ENCODE measurements around the gene CNOT1. TPM values are rescaled to one million over a fixed set of nuclear protein-coding genes. Genes with fewer than 3 reads are reported as not detected.

Gene CNOT1
- total and polyA plus RNA-seq, 10 of the 15 experiments (the other 5 are each of a cell fraction or from before 2014, with no cell fraction given), result 101 to 246 (median 175) TPM

DNA sequence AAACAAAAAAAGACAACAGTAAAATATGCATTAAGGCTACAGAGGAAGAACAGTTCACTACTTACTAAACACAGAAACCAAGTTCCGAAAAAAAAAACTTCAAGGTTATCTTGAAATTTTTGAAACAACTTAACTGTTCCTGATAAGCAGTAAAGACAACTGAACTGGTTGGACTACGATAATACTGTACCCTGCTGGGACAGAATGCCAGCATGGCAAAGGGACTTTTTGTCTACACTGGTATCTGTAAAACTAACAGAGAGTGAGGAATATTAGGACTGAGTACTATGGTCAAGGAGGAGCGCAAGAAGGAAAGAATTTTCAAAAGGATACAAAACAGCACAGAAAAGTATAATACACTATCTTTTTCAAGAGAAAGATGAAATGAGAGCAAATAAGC is 94.5 kb downstream of the CNOT1 start:
- DNase-seq (ENCODE audit: low read depth, low spot score), result no peak
- Histone ChIP-seq H3K36me3 (ENCODE audit: control insufficient read depth in 2 of 2, insufficient read depth in 2 of 2, low read length in 1 of 2) (peaks cover 23 to 65% of the 10 kb centered on the region in 2 experiments), H3K4me3 (no peak overlapping the region), H3K9ac (ENCODE audit: control insufficient read depth, insufficient read depth, low read length) (no peak overlapping the region), H3K79me2 (ENCODE audit: control insufficient read depth, insufficient read depth, low read length) (no peaks in the 10 kb centered on the region), H4K20me1 (ENCODE audit: control insufficient read depth, insufficient read depth) (no peaks in the 10 kb centered on the region), H2AFZ (ENCODE audit: control insufficient read depth, low read depth, low read length) (no peak overlapping the region), H3K4me1 (ENCODE audit: control insufficient read depth, insufficient read depth, low read length) (no peaks in the 10 kb centered on the region), H3K9me3 (replicated peaks; ENCODE audit: control insufficient read depth, insufficient read depth, low read length) (no peaks in the 10 kb centered on the region), H3K4me2 (ENCODE audit: control insufficient read depth, insufficient read depth) (no peak overlapping the region), H3K27ac (ENCODE audit: control insufficient read depth, insufficient read depth) (no peak overlapping the region), H3K27me3 (replicated peaks in 1 of 2; ENCODE audit: control insufficient read depth in 2 of 2, insufficient read depth in 2 of 2, low read length in 1 of 2) (no peaks in the 10 kb centered on the region)
- TF ChIP-seq MLLT1 (IDR thresholded peaks at IDR 0.05), result no peak
- intact Hi-C loops (cut with micrococcal nuclease; ENCODE audit: unreplicated experiment), result loop anchor here (5.0 kb wide), 1 partner anchor 42 kb away; no protein-coding TSS in a partner anchor
- in situ Hi-C loops (cut with MboI), result no loop called here
- CTCF ChIA-PET, result no interaction called here
- BruUV-seq (replicated peaks), result no TSS peak
- RAD21 ChIA-PET (ENCODE audit: unreplicated experiment), result no interaction called here
- FAIRE-seq, result no peak
- POLR2A ChIA-PET, result no interaction called here
- SMC1A ChIA-PET (ENCODE audit: uncharacterized antibody, unreplicated experiment), result interaction anchor here (0.8 kb wide), 1 partner anchor 10 kb away, joined by 3 read pairs; no protein-coding TSS in a partner anchor
- 96% methylated on average over 3 of the region's 3 CpGs for WGBS (ENCODE audit: insufficient coverage, insufficient replicate concordance, low lambda C conversion rate, missing lambda C conversion rate)
- ATAC-seq, result no peak

- no peaks in the 10 kb centered on the region for H4K20me1 ChIP-seq (ENCODE audit: control insufficient read depth, insufficient read depth)
- ChIA-PET RAD21 (ENCODE audit: unreplicated experiment) (no interaction called here), CTCF (no interaction called here), POLR2A (no interaction called here), SMC1A (ENCODE audit: uncharacterized antibody, unreplicated experiment) (no interaction called here)
- H3K4me1 ChIP-seq (ENCODE audit: control insufficient read depth, insufficient read depth, low read length), result no peaks in the 10 kb centered on the region
- FAIRE-seq (no peak), ATAC-seq (no peak), DNase-seq (ENCODE audit: low read depth, low spot score) (no peak)
- no peaks in the 10 kb centered on the region for H3K79me2 ChIP-seq (ENCODE audit: control insufficient read depth, insufficient read depth, low read length)
- no peak overlapping the region for H3K4me3 ChIP-seq
- H3K36me3 ChIP-seq (ENCODE audit: control insufficient read depth in 2 of 2, insufficient read depth in 2 of 2, low read length in 1 of 2), result peaks cover 20 to 61% of the 10 kb centered on the region in 2 experiments
- H3K4me2 ChIP-seq (ENCODE audit: control insufficient read depth, insufficient read depth), result no peak overlapping the region
- 88% methylated on average over 14 of the region's 14 CpGs for WGBS (ENCODE audit: insufficient coverage, insufficient replicate concordance, low lambda C conversion rate, missing lambda C conversion rate)
- no peaks in the 10 kb centered on the region for H3K27me3 ChIP-seq (replicated peaks in 1 of 2; ENCODE audit: control insufficient read depth in 2 of 2, insufficient read depth in 2 of 2, low read length in 1 of 2)
- no peaks in the 10 kb centered on the region for H3K9me3 ChIP-seq (replicated peaks; ENCODE audit: control insufficient read depth, insufficient read depth, low read length)
- TF ChIP-seq DPF2 (IDR thresholded peaks at IDR 0.05) (no peak), MXI1 (IDR thresholded peaks at IDR 0.05; ENCODE audit: low read depth, low read length) (no peak), BRCA1 (IDR thresholded peaks at IDR 0.05; ENCODE audit: low read depth, low read length) (no peak)
- no TSS peak for BruUV-seq (replicated peaks)
- no peak overlapping the region for H3K27ac ChIP-seq (ENCODE audit: control insufficient read depth, insufficient read depth)
- H2AFZ ChIP-seq (ENCODE audit: control insufficient read depth, low read depth, low read length), result no peak overlapping the region
- intact Hi-C loops (cut with micrococcal nuclease; ENCODE audit: unreplicated experiment) (no loop called here), in situ Hi-C loops (cut with MboI) (loop anchor here (5.0 kb wide), 1 partner anchor 43 kb away; no protein-coding TSS in a partner anchor)
- no peak overlapping the region for H3K9ac ChIP-seq (ENCODE audit: control insufficient read depth, insufficient read depth, low read length)
These were observed 95.7 kb downstream of the CNOT1 start for GRCh38 chr16:58533751-58534470.
